NT2/D1 (cell line): ENCODE results near the gene BNC2.

Experiments used
- SUZ12 ChIP-seq: IDR thresholded peaks from 2 replicates; pipeline ENCODE4 v1.6.1; 2011; ENCODE audit not compliant: insufficient read length, insufficient read depth; ENCODE audit errors: extremely low read depth
- YY1 ChIP-seq: IDR thresholded peaks from 2 replicates; pipeline ENCODE4 v1.6.1; 2011; ENCODE audit not compliant: insufficient read length, insufficient read depth
- ZNF274 ChIP-seq: IDR thresholded peaks from 2 replicates; pipeline ENCODE4 v1.6.1; 2011; ENCODE audit warnings: mild to moderate bottlenecking, low read depth, low read length

DNA sequence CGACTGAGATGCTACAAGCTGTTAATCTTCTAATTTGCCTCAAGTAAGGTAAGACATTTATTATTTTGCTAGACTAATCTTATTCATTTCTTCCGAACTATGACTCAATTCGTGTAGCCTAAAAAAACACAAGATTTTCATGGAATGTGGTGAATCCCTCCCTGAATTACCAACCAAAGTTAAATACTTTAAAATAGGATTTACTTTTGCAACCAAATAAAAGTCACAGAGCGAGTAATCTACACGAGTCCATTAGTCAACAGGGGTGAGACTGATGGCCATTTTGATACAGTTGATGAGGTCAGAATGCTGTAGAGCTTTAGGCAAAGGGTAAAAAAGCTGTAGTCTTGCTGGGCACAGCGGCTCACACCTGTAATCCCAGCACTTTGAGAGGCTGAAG, 13.1 kb upstream of the BNC2 start:
- TF ChIP-seq YY1 (no peak), SUZ12 (no peak), ZNF274 (no peak)
